Suprapubic skin (tissue), 4 donors: ENCODE measurements around the gene VPS37B. TPM values are rescaled to one million over a fixed set of nuclear protein-coding genes. Genes with fewer than 3 reads are reported as not detected.

Experiments used
- DNase-seq, 2 donors: peaks; one replicate each; pipeline ENCODE4 v3.0.0-alpha.2; 2019; ENCODE audit warnings: low spot score in 2 of 2
- H3K27ac ChIP-seq: fragments of 200-600 bp; sonication (generic); one replicate; pipeline ENCODE4 v1.5.1; 2019
- H3K27me3 ChIP-seq: fragments of 200-600 bp; sonication (generic); one replicate; pipeline ENCODE4 v1.5.1; 2019
- H3K36me3 ChIP-seq: fragments of 200-600 bp; sonication (generic); one replicate; pipeline ENCODE4 v1.5.1; 2019
- H3K4me1 ChIP-seq: fragments of 200-600 bp; sonication (generic); one replicate; pipeline ENCODE4 v1.5.1; 2019
- H3K4me3 ChIP-seq: fragments of 200-600 bp; sonication (generic); one replicate; pipeline ENCODE4 v1.5.1; 2019; ENCODE audit warnings: mild to moderate bottlenecking
- H3K9me3 ChIP-seq: fragments of 200-600 bp; sonication (generic); one replicate; pipeline ENCODE4 v1.5.1; 2019
- EP300 ChIP-seq: sonication (generic); formaldehyde crosslinking; IDR thresholded peaks from one replicate; pipeline ENCODE4 v1.6.1; 2017; ENCODE audit warnings: antibody characterized with exemption
- POLR2A ChIP-seq, 2 donors: fragments of 450-650 bp; IDR thresholded peaks; one replicate each; pipeline ENCODE4 v1.6.1; 2017; ENCODE audit warnings: antibody characterized with exemption in 2 of 2, mild to moderate bottlenecking in 2 of 2, moderate library complexity in 2 of 2
- POLR2AphosphoS5 ChIP-seq, 3 donors: sonication (generic); formaldehyde crosslinking; IDR thresholded peaks; one replicate each; pipeline ENCODE4 v1.6.1; 2017; ENCODE audit warnings: antibody characterized with exemption in 3 of 3
- WGBS: methylation state at CpG from one replicate; pipeline ENCODE4 v1.1.5; 2018; 5-methylcytosine and 5-hydroxymethylcytosine counted together
- total RNA-seq, 4 donors: library from RNA; depleted of rRNA; stranded (reverse); fragments of >200 nt; gene quantifications; one replicate each; pipeline ENCODE4 v1.1.0, GENCODE V29; 2016
- TF ChIP-seq, protein P1 (sequence below), 2 donors: fragments of 200-600 bp in 1 of 2; fragments of 450-650 bp in 1 of 2; sonication (generic) in 1 of 2; IDR thresholded peaks; one replicate each; pipeline ENCODE4 v1.5.1; 2016 to 2019; ENCODE audit warnings: antibody characterized with exemption in 2 of 2, mild to moderate bottlenecking in 1 of 2, moderate library complexity in 1 of 2

VPS37B gene
- total RNA-seq, 4 donors from 2014 or later = 42.0 to 67.1 (median 63.0) TPM

DNA sequence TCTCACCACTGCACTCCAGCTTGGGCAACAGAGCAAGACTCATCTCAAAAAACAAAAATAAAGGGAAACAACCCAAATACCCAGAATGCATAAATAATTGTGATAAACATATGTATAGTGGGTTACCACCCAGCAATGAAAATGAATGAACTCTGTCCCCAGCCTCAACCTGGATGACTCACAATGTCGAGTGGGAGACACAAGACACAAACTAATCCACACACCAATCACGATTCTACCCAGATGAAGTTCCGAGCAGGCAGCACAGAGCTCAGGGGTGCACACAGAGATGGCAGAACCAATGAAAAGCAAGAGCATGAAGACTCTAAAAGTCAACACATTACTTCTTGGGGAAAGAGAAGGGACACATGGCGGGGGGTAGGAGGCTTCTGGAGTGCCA lies 43.2 kb upstream of the VPS37B start:
- Histone ChIP-seq H3K27ac (no peak overlapping the region), H3K4me1 (peaks cover 8% of the 10 kb centered on the region), H3K36me3 (peaks cover 10% of the 10 kb centered on the region), H3K9me3 (no peaks in the 10 kb centered on the region), H3K4me3 (no peak overlapping the region), H3K27me3 (no peaks in the 10 kb centered on the region)
- TF ChIP-seq POLR2A (IDR thresholded peaks at IDR 0.05) (no peak), POLR2AphosphoS5 (IDR thresholded peaks at IDR 0.05) (no peak), EP300 (no peak)
- TF ChIP-seq, protein P1, sequence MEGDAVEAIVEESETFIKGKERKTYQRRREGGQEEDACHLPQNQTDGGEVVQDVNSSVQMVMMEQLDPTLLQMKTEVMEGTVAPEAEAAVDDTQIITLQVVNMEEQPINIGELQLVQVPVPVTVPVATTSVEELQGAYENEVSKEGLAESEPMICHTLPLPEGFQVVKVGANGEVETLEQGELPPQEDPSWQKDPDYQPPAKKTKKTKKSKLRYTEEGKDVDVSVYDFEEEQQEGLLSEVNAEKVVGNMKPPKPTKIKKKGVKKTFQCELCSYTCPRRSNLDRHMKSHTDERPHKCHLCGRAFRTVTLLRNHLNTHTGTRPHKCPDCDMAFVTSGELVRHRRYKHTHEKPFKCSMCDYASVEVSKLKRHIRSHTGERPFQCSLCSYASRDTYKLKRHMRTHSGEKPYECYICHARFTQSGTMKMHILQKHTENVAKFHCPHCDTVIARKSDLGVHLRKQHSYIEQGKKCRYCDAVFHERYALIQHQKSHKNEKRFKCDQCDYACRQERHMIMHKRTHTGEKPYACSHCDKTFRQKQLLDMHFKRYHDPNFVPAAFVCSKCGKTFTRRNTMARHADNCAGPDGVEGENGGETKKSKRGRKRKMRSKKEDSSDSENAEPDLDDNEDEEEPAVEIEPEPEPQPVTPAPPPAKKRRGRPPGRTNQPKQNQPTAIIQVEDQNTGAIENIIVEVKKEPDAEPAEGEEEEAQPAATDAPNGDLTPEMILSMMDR (IDR thresholded peaks at IDR 0.05) = no peak
- 90% methylated on average over 4 of the region's 4 CpGs for WGBS
- no peak for DNase-seq

GRCh38 chr12:122937622-122938091 lies 41.7 kb upstream of the VPS37B start:
- Histone ChIP-seq H3K4me3 (no peak overlapping the region), H3K4me1 (no peaks in the 10 kb centered on the region), H3K9me3 (no peaks in the 10 kb centered on the region), H3K27me3 (no peaks in the 10 kb centered on the region), H3K27ac (no peak overlapping the region), H3K36me3 (peaks cover 12% of the 10 kb centered on the region)
- WGBS = 74% methylated on average over 3 of the region's 3 CpGs
- TF ChIP-seq POLR2AphosphoS5 (IDR thresholded peaks at IDR 0.05) (no peak), POLR2A (IDR thresholded peaks at IDR 0.05) (no peak)
- TF ChIP-seq, protein P1 (IDR thresholded peaks at IDR 0.05) = no peak
- no peak for DNase-seq

GRCh38 chr12:122935318-122935717 lies 39.4 kb upstream of the VPS37B start:
- WGBS = 94% methylated on average over 8 of the region's 8 CpGs
- no peak for DNase-seq
- no peaks in the 10 kb centered on the region for H3K4me1 ChIP-seq
- H3K4me3 ChIP-seq = no peak overlapping the region
- TF ChIP-seq POLR2A (IDR thresholded peaks at IDR 0.05) (no peak), POLR2AphosphoS5 (IDR thresholded peaks at IDR 0.05) (no peak), EP300 (no peak)
- TF ChIP-seq, protein P1 (IDR thresholded peaks at IDR 0.05) = no peak
- H3K9me3 ChIP-seq = no peaks in the 10 kb centered on the region
- H3K36me3 ChIP-seq = peaks cover 12% of the 10 kb centered on the region
- no peaks in the 10 kb centered on the region for H3K27me3 ChIP-seq
- H3K27ac ChIP-seq = no peak overlapping the region

GRCh38 chr12:122934722-122935121 lies 38.8 kb upstream of the VPS37B start:
- no peak overlapping the region for H3K4me3 ChIP-seq
- no peak overlapping the region for H3K27ac ChIP-seq
- peaks cover 15% of the 10 kb centered on the region for H3K36me3 ChIP-seq
- DNase-seq = no peak
- no peaks in the 10 kb centered on the region for H3K9me3 ChIP-seq
- H3K4me1 ChIP-seq = no peaks in the 10 kb centered on the region
- no peaks in the 10 kb centered on the region for H3K27me3 ChIP-seq
- TF ChIP-seq, protein P1 (IDR thresholded peaks at IDR 0.05) = no peak
- TF ChIP-seq POLR2A (IDR thresholded peaks at IDR 0.05) (no peak), POLR2AphosphoS5 (IDR thresholded peaks at IDR 0.05) (no peak), EP300 (no peak)
- 78% methylated on average over 3 of the region's 3 CpGs for WGBS

DNA sequence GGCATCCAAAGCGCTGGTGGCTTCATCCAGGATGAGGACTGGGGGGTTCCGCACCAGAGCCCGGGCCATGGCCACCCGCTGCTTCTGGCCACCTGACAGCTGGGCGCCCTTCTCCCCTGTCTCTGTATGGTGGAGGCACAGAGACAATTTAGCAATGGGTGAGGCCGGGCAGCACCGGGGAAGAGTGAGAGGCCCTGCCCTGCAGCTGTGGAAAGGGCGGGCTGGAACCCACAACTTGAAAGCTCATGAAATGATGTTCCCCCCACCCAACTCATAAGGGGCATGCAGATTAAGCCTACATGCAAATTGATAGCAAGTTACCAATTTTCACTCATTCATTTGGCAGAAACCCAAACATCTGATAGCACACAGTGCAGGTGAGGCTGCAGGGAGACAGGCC lies 36.3 kb upstream of the VPS37B start:
- TF ChIP-seq POLR2AphosphoS5 (IDR thresholded peaks at IDR 0.05) (no peak), POLR2A (IDR thresholded peaks at IDR 0.05) (no peak), EP300 (no peak)
- TF ChIP-seq, protein P1 (IDR thresholded peaks at IDR 0.05) = no peak
- 77% methylated on average over 6 of the region's 8 CpGs for WGBS
- H3K4me3 ChIP-seq = no peak overlapping the region

More for the DNA sequence above, 36.3 kb upstream of the VPS37B start:
- no peaks in the 10 kb centered on the region for H3K9me3 ChIP-seq
- no peak for DNase-seq
- no peaks in the 10 kb centered on the region for H3K27me3 ChIP-seq
- peaks cover 15% of the 10 kb centered on the region for H3K36me3 ChIP-seq
- H3K4me1 ChIP-seq = no peaks in the 10 kb centered on the region
- H3K27ac ChIP-seq = no peak overlapping the region
